Endodermal cell (in vitro differentiated cells): ENCODE data around the gene CCL2. TPM values are rescaled to one million over a fixed set of nuclear protein-coding genes. Genes with fewer than 3 reads are reported as not detected.

ENCODE experiments used
- DNase-seq: peaks from one replicate; pipeline ENCODE4 v3.0.0-alpha.2; 2017
- H3K27ac ChIP-seq: 2 replicates; pipeline ENCODE4 v1.5.1; 2013; ENCODE audit warnings: mild to moderate bottlenecking, low read depth, low read length, moderate library complexity
- H3K27me3 ChIP-seq: 2 replicates; pipeline ENCODE4 v1.6.1; 2013; ENCODE audit warnings: mild to moderate bottlenecking, low read length, moderate library complexity; ENCODE audit not compliant: insufficient read depth, control insufficient read depth, poor library complexity, severe bottlenecking
- H3K36me3 ChIP-seq: 2 replicates; pipeline ENCODE4 v1.7.0; 2013; ENCODE audit warnings: mild to moderate bottlenecking, low read length, moderate library complexity; ENCODE audit not compliant: control insufficient read depth, insufficient read depth
- H3K4me1 ChIP-seq: one replicate; pipeline ENCODE4 v1.7.0; 2013; ENCODE audit warnings: low read length; ENCODE audit not compliant: control insufficient read depth, insufficient read depth
- H3K4me3 ChIP-seq: 2 replicates; pipeline ENCODE4 v1.5.1; 2013; ENCODE audit warnings: mild to moderate bottlenecking, low read length, moderate library complexity
- H3K9ac ChIP-seq: 2 replicates; pipeline ENCODE4 v1.6.1; 2013; ENCODE audit warnings: mild to moderate bottlenecking, low read length, moderate library complexity; ENCODE audit not compliant: poor library complexity, severe bottlenecking; ENCODE audit errors: extremely low read depth
- H3K9me3 ChIP-seq: 2 replicates; pipeline ENCODE4 v1.6.1; 2013; ENCODE audit warnings: mild to moderate bottlenecking, low read length, moderate library complexity; ENCODE audit not compliant: control insufficient read depth
- H3K27ac Mint-ChIP-seq: 2 replicates; pipeline ENCODE4 v1.8.0; 2020; ENCODE audit warnings: mixed read lengths
- H3K27me3 Mint-ChIP-seq: 2 replicates; pipeline ENCODE4 v1.8.0; 2021; ENCODE audit warnings: mild to moderate bottlenecking, mixed read lengths; ENCODE audit not compliant: insufficient read depth
- H3K36me3 Mint-ChIP-seq: 2 replicates; pipeline ENCODE4 v1.8.0; 2020; ENCODE audit warnings: low read depth, mixed read lengths
- H3K4me1 Mint-ChIP-seq: 2 replicates; pipeline ENCODE4 v1.8.0; 2020; ENCODE audit warnings: mixed read lengths
- H3K4me3 Mint-ChIP-seq: 2 replicates; pipeline ENCODE4 v1.8.0; 2020; ENCODE audit warnings: mild to moderate bottlenecking, moderate library complexity, mixed read lengths
- H3K9me3 Mint-ChIP-seq: 2 replicates; pipeline ENCODE4 v1.8.0; 2020; ENCODE audit warnings: mild to moderate bottlenecking, mixed read lengths
- WGBS, 2 experiments: methylation state at CpG; one replicate each; pipeline versions ENCODE4 v1.1.5 to v1.1.7; 2013; ENCODE audit warnings: missing lambda C conversion rate in 2 of 2, mixed read lengths in 1 of 2; ENCODE audit not compliant: insufficient coverage in 1 of 2, insufficient read length in 1 of 2; 5-methylcytosine and 5-hydroxymethylcytosine counted together
- total RNA-seq, 2 donors: library from RNA; stranded (reverse); fragmentation: NEBNext Ultra II Directional in 1 of 2; extraction: Animal tissue kit (Norgen Biotek cat#: 25700) in 1 of 2; gene quantifications; 2 replicates in 1 of 2; 3 replicates in 1 of 2; pipeline ENCODE4 v1.2.1, GENCODE V29; 2021
- TF ChIP-seq, protein P1 (sequence below): fragments of 200-600 bp; sonication (generic); conservative IDR thresholded peaks from 2 replicates; pipeline ENCODE4 v1.5.0; 2021; ENCODE audit warnings: antibody characterized with exemption, mild to moderate bottlenecking

Gene CCL2
- total RNA-seq, 2 donors from 2014 or later: 23.8 to 61.4 TPM

DNA sequence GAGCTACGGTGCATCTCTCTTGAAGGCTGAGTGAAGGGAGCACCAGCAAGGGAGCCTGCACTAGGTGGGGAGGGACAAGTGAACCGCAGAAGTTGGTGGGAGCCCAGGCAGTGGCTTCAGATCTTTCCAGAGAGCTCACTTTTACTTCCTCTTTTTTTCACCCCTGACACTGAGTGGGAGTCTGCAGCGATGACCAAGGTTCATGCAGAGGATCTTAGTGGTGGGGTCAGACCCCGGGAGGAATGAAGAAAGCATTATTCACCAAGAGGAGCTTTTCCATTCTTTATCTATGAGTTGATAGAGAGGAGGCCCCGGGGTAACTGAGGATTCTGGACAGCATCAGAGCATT, 3.0 kb upstream of the CCL2 start:
- 89 to 100% methylated on average over 1 to 5 of the region's 5 CpGs for WGBS, 2 experiments
- H3K27ac ChIP-seq: no peak overlapping the region
- H3K9me3 Mint-ChIP-seq: no peaks in the 10 kb centered on the region
- no peaks in the 10 kb centered on the region for H3K27me3 Mint-ChIP-seq
- peaks cover 7% of the 10 kb centered on the region for H3K36me3 Mint-ChIP-seq
- H3K4me3 Mint-ChIP-seq: peak overlapping the region; percentile 23
- H3K27me3 ChIP-seq: no peaks in the 10 kb centered on the region
- H3K9ac ChIP-seq: peak overlapping the region; percentile 16
- peak overlapping the region; percentile 76 for H3K4me3 ChIP-seq
- TF ChIP-seq, protein P1, sequence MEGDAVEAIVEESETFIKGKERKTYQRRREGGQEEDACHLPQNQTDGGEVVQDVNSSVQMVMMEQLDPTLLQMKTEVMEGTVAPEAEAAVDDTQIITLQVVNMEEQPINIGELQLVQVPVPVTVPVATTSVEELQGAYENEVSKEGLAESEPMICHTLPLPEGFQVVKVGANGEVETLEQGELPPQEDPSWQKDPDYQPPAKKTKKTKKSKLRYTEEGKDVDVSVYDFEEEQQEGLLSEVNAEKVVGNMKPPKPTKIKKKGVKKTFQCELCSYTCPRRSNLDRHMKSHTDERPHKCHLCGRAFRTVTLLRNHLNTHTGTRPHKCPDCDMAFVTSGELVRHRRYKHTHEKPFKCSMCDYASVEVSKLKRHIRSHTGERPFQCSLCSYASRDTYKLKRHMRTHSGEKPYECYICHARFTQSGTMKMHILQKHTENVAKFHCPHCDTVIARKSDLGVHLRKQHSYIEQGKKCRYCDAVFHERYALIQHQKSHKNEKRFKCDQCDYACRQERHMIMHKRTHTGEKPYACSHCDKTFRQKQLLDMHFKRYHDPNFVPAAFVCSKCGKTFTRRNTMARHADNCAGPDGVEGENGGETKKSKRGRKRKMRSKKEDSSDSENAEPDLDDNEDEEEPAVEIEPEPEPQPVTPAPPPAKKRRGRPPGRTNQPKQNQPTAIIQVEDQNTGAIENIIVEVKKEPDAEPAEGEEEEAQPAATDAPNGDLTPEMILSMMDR: no peak
- peaks cover 18% of the 10 kb centered on the region for H3K36me3 ChIP-seq
- H3K9me3 ChIP-seq: no peaks in the 10 kb centered on the region
- no peak for DNase-seq
- peaks cover 31% of the 10 kb centered on the region for H3K4me1 ChIP-seq
- peaks cover 52% of the 10 kb centered on the region for H3K4me1 Mint-ChIP-seq
- H3K27ac Mint-ChIP-seq: peak overlapping the region; percentile 60

- H3K4me1 Mint-ChIP-seq: peaks cover 52% of the 10 kb centered on the region
- peaks cover 10% of the 10 kb centered on the region for H3K36me3 Mint-ChIP-seq
- DNase-seq: peak; percentile 67
- H3K27ac ChIP-seq: no peak overlapping the region
- no peaks in the 10 kb centered on the region for H3K9me3 Mint-ChIP-seq
- H3K27me3 ChIP-seq: no peaks in the 10 kb centered on the region
- H3K27ac Mint-ChIP-seq: no peak overlapping the region
- H3K4me3 ChIP-seq: peak overlapping the region; percentile 76
- H3K27me3 Mint-ChIP-seq: no peaks in the 10 kb centered on the region
- H3K9me3 ChIP-seq: no peaks in the 10 kb centered on the region
- WGBS, 2 experiments: 79 to 85% methylated on average over 6 of the region's 6 CpGs
- peaks cover 19% of the 10 kb centered on the region for H3K36me3 ChIP-seq
- H3K9ac ChIP-seq: no peak overlapping the region
- peaks cover 31% of the 10 kb centered on the region for H3K4me1 ChIP-seq
- H3K4me3 Mint-ChIP-seq: peak overlapping the region; percentile 23
- TF ChIP-seq, protein P1: no peak
These were observed 2.5 kb upstream of the CCL2 start for GRCh38 chr17:34252444-34253138.

DNA sequence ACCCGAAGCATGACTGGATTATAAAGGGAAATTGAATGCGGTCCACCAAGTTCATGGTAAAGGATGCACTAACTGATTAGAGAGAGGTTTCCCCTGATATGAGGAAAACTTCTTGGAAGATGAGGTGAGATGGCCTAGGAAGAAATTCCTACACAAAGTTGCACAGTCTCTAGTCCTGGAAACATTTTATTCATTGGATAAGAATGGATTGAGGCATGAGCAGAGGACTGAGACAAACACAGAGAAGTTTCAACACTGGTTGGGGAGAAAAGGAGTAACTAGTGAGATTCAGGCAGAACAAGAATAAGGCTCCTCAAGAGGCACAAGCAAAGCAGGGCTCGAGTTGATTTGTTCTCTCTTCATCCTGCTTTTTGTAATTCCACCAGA, 2.0 kb upstream of the CCL2 start:
- H3K27ac Mint-ChIP-seq: no peak overlapping the region

More for the DNA sequence above, 2.0 kb upstream of the CCL2 start:
- Mint-ChIP-seq H3K4me1 (peaks cover 52% of the 10 kb centered on the region), H3K36me3 (peaks cover 10% of the 10 kb centered on the region), H3K4me3 (no peak overlapping the region), H3K27me3 (no peaks in the 10 kb centered on the region), H3K9me3 (no peaks in the 10 kb centered on the region)
- DNase-seq: no peak
- Histone ChIP-seq H3K9me3 (no peaks in the 10 kb centered on the region), H3K36me3 (peaks cover 19% of the 10 kb centered on the region), H3K4me1 (peaks cover 31% of the 10 kb centered on the region), H3K9ac (no peak overlapping the region), H3K4me3 (peak overlapping the region; percentile 76), H3K27me3 (no peaks in the 10 kb centered on the region), H3K27ac (no peak overlapping the region)
- TF ChIP-seq, protein P1: no peak
- WGBS, 2 experiments: 91 to 96% methylated on average over 2 to 3 of the region's 3 CpGs
